NT2/D1 (cell line): ENCODE measurements around the gene SEC62.

Experiments used
- SUZ12 ChIP-seq: IDR thresholded peaks from 2 replicates; pipeline ENCODE4 v1.6.1; 2011; ENCODE audit not compliant: insufficient read length, insufficient read depth; ENCODE audit errors: extremely low read depth
- YY1 ChIP-seq: IDR thresholded peaks from 2 replicates; pipeline ENCODE4 v1.6.1; 2011; ENCODE audit not compliant: insufficient read length, insufficient read depth
- ZNF274 ChIP-seq: IDR thresholded peaks from 2 replicates; pipeline ENCODE4 v1.6.1; 2011; ENCODE audit warnings: mild to moderate bottlenecking, low read depth, low read length

- no peak for TF ChIP-seq YY1
- no peak for TF ChIP-seq SUZ12
- TF ChIP-seq ZNF274 = no peak
Measured at GRCh38 chr3:169931747-169932520, 34.7 kb upstream of the SEC62 start.
